Immature natural killer cell (primary cell): ENCODE data around the gene S1PR2. TPM values are rescaled to one million over a fixed set of nuclear protein-coding genes. Genes with fewer than 3 reads are reported as not detected.
"Not testable (repeated sequence)": the region's sequence is repeated elsewhere in the genome, so short reads cannot be mapped to it uniquely, and the experiment has no call there.

Experiments
- DNase-seq, 3 donors: peaks; one replicate each; pipeline ENCODE4 v3.0.0; 2022; ENCODE audit warnings: mixed read lengths in 1 of 3
- H3K27ac Mint-ChIP-seq, 6 donors: one replicate each; pipeline ENCODE4 v1.8.0; 2020; ENCODE audit warnings: mixed read lengths in 6 of 6, mild to moderate bottlenecking in 5 of 6, inconsistent platforms in 4 of 6, moderate library complexity in 3 of 6
- H3K27me3 Mint-ChIP-seq, 3 donors: one replicate each; pipeline ENCODE4 v1.8.0; 2020 to 2021; ENCODE audit warnings: low read depth in 3 of 3, mild to moderate bottlenecking in 3 of 3, mixed read lengths in 3 of 3, moderate library complexity in 3 of 3, inconsistent platforms in 1 of 3
- H3K36me3 Mint-ChIP-seq, 3 donors: one replicate each; pipeline ENCODE4 v1.8.0; 2020; ENCODE audit warnings: mixed read lengths in 3 of 3, inconsistent platforms in 2 of 3, mild to moderate bottlenecking in 2 of 3
- H3K4me1 Mint-ChIP-seq, 2 donors: one replicate each; pipeline ENCODE4 v1.8.0; 2020; ENCODE audit warnings: inconsistent platforms in 2 of 2, mild to moderate bottlenecking in 2 of 2, mixed read lengths in 2 of 2, moderate library complexity in 1 of 2
- H3K4me3 Mint-ChIP-seq, 5 donors: one replicate each; pipeline ENCODE4 v1.8.0; 2020; ENCODE audit warnings: mild to moderate bottlenecking in 5 of 5, mixed read lengths in 5 of 5, inconsistent platforms in 3 of 5, moderate library complexity in 3 of 5
- H3K9me3 Mint-ChIP-seq, 6 donors: one replicate each; pipeline ENCODE4 v1.8.0; 2020; ENCODE audit warnings: mild to moderate bottlenecking in 6 of 6, mixed read lengths in 6 of 6, inconsistent platforms in 4 of 6, moderate library complexity in 3 of 6
- polyA plus RNA-seq, 3 donors: library from polyadenylated mRNA; unstranded; fragments of 300-500 nt; fragmentation: Illumina TruSeq; gene quantifications; one replicate each; pipeline ENCODE4 v1.2.3, GENCODE V29; 2021

The S1PR2 gene
- polyA plus RNA-seq, 3 donors from 2014 or later: 0.79 to 2.7 (median 1.4) TPM

- Mint-ChIP-seq H3K4me3 (no peak overlapping the region), H3K36me3 (peaks cover 0 to 3% (median 3%) of the 10 kb centered on the region in 3 donors), H3K4me1 (no peaks in the 10 kb centered on the region), H3K9me3 (no peaks in the 10 kb centered on the region), H3K27me3 (peaks cover 0 to 4% (median 3%) of the 10 kb centered on the region in 3 donors), H3K27ac (no peak overlapping the region)
- DNase-seq: no peak
These were observed 24.8 kb downstream of the S1PR2 start for GRCh38 chr19:10206226-10206885.

GRCh38 chr19:10205636-10206035 is 25.5 kb downstream of the S1PR2 start:
- H3K9me3 Mint-ChIP-seq: no peaks in the 10 kb centered on the region
- DNase-seq: no peak
- H3K27ac Mint-ChIP-seq: no peak overlapping the region
- peaks cover 0 to 4% (median 3%) of the 10 kb centered on the region in 3 donors for H3K27me3 Mint-ChIP-seq
- H3K4me3 Mint-ChIP-seq: no peak overlapping the region
- no peaks in the 10 kb centered on the region for H3K4me1 Mint-ChIP-seq
- H3K36me3 Mint-ChIP-seq: peaks cover 0 to 3% (median 0%) of the 10 kb centered on the region in 3 donors

- Mint-ChIP-seq H3K9me3 (no peaks in the 10 kb centered on the region), H3K27me3 (peaks cover 0 to 5% (median 4%) of the 10 kb centered on the region in 3 donors), H3K4me3 (no peak overlapping the region), H3K27ac (no peak overlapping the region), H3K36me3 (peaks cover 0 to 3% (median 0%) of the 10 kb centered on the region in 3 donors), H3K4me1 (peaks cover 6 to 9% of the 10 kb centered on the region in 2 donors)
- no peak for DNase-seq
These were observed 27.4 kb downstream of the S1PR2 start for GRCh38 chr19:10203686-10204085.

GRCh38 chr19:10201176-10201575 is 30.0 kb downstream of the S1PR2 start:
- Mint-ChIP-seq H3K36me3 (no peaks in the 10 kb centered on the region), H3K27me3 (peaks cover 0 to 5% (median 2%) of the 10 kb centered on the region in 3 donors), H3K9me3 (no peaks in the 10 kb centered on the region), H3K4me1 (peaks cover 13 to 19% of the 10 kb centered on the region in 2 donors), H3K27ac (no peak overlapping the region), H3K4me3 (peak overlapping the region in 1 of 5 donors; percentile 24)
- no peak for DNase-seq

- H3K27me3 Mint-ChIP-seq, H3K27ac Mint-ChIP-seq, H3K36me3 Mint-ChIP-seq, DNase-seq, H3K4me3 Mint-ChIP-seq, H3K9me3 Mint-ChIP-seq: not testable (repeated sequence)
- H3K4me1 Mint-ChIP-seq: peaks cover 18 to 22% of the 10 kb centered on the region in 2 donors
These were observed 31.0 kb downstream of the S1PR2 start for GRCh38 chr19:10200101-10200500.

- peaks cover 21 to 27% of the 10 kb centered on the region in 2 donors for H3K4me1 Mint-ChIP-seq
- peak; percentile 18 to 33 (median 33) for DNase-seq
These were observed 32.1 kb downstream of the S1PR2 start for GRCh38 chr19:10198889-10199644.

GRCh38 chr19:10195199-10195519 is 36.0 kb downstream of the S1PR2 start:
- H3K36me3 Mint-ChIP-seq: no peaks in the 10 kb centered on the region
- peak overlapping the region; percentile 84 to 97 (median 92) for H3K4me3 Mint-ChIP-seq
- peaks cover 33 to 43% of the 10 kb centered on the region in 2 donors for H3K4me1 Mint-ChIP-seq
- H3K27ac Mint-ChIP-seq: peak overlapping the region; percentile 55 to 90 (median 82)
- peaks cover 6 to 13% (median 7%) of the 10 kb centered on the region in 3 donors for H3K27me3 Mint-ChIP-seq
- H3K9me3 Mint-ChIP-seq: no peaks in the 10 kb centered on the region
- no peak for DNase-seq

More at GRCh38 chr19:10198889-10199644, 32.1 kb downstream of the S1PR2 start:
- peaks cover 5 to 10% (median 6%) of the 10 kb centered on the region in 3 donors for H3K27me3 Mint-ChIP-seq
- peak overlapping the region; percentile 67 to 84 (median 79) for H3K4me3 Mint-ChIP-seq
- not testable (repeated sequence) for H3K9me3 Mint-ChIP-seq, H3K36me3 Mint-ChIP-seq
- peak overlapping the region; percentile 85 to 95 (median 88) for H3K27ac Mint-ChIP-seq

- H3K4me3 Mint-ChIP-seq: peak within 1 kb of the TSS; percentile 89 to 97 (median 93)
- DNase-seq: peak; percentile 97
- H3K27me3 Mint-ChIP-seq: peaks cover 6 to 13% (median 7%) of the 10 kb centered on the region in 3 donors
- H3K4me1 Mint-ChIP-seq: peaks cover 38 to 48% of the 10 kb centered on the region in 2 donors
- H3K9me3 Mint-ChIP-seq: no peaks in the 10 kb centered on the region
- H3K27ac Mint-ChIP-seq: peak within 1 kb of the TSS; percentile 89 to 94 (median 92)
- H3K36me3 Mint-ChIP-seq: peaks cover 0 to 4% (median 0%) of the 10 kb centered on the region in 3 donors
These were observed 36.5 kb downstream of the S1PR2 start, which contains the start of gene DNMT1 for GRCh38 chr19:10194500-10195198. DNMT1 (minus strand) TSS chr19:10194953; CDS start chr19:10194899, 54 bp downstream.

GRCh38 chr19:10193790-10194499 is 37.2 kb downstream of the S1PR2 start:
- H3K4me1 Mint-ChIP-seq: peaks cover 38 to 46% of the 10 kb centered on the region in 2 donors
- peak overlapping the region; percentile 89 to 94 (median 92) for H3K27ac Mint-ChIP-seq
- no peaks in the 10 kb centered on the region for H3K9me3 Mint-ChIP-seq
- peaks cover 0 to 5% (median 0%) of the 10 kb centered on the region in 3 donors for H3K36me3 Mint-ChIP-seq
- DNase-seq: no peak
- peaks cover 6 to 13% (median 7%) of the 10 kb centered on the region in 3 donors for H3K27me3 Mint-ChIP-seq
- H3K4me3 Mint-ChIP-seq: peak overlapping the region; percentile 89 to 97 (median 93)

- peak overlapping the region in 3 of 6 donors; percentile 17 to 71 (median 24) for H3K27ac Mint-ChIP-seq
- H3K4me3 Mint-ChIP-seq: peak overlapping the region; percentile 32 to 92 (median 66)
- DNase-seq: no peak
- H3K9me3 Mint-ChIP-seq: no peaks in the 10 kb centered on the region
- H3K27me3 Mint-ChIP-seq: peaks cover 6 to 10% (median 7%) of the 10 kb centered on the region in 3 donors
- H3K4me1 Mint-ChIP-seq: peaks cover 39 to 47% of the 10 kb centered on the region in 2 donors
- peaks cover 0 to 8% (median 0%) of the 10 kb centered on the region in 3 donors for H3K36me3 Mint-ChIP-seq
These were observed 38.2 kb downstream of the S1PR2 start for GRCh38 chr19:10192922-10193321.

GRCh38 chr19:10191347-10191746 is 39.8 kb downstream of the S1PR2 start:
- Mint-ChIP-seq H3K27me3 (peaks cover 6 to 10% (median 7%) of the 10 kb centered on the region in 3 donors), H3K4me1 (peaks cover 40 to 52% of the 10 kb centered on the region in 2 donors), H3K4me3 (no peak overlapping the region), H3K36me3 (peaks cover 0 to 8% (median 0%) of the 10 kb centered on the region in 3 donors), H3K9me3 (no peaks in the 10 kb centered on the region), H3K27ac (no peak overlapping the region)
- DNase-seq: no peak

- peaks cover 0 to 8% (median 0%) of the 10 kb centered on the region in 3 donors for H3K36me3 Mint-ChIP-seq
- no peaks in the 10 kb centered on the region for H3K9me3 Mint-ChIP-seq
- H3K27ac Mint-ChIP-seq: peak overlapping the region in 5 of 6 donors; percentile 6 to 71 (median 45)
- peaks cover 6 to 13% (median 7%) of the 10 kb centered on the region in 3 donors for H3K27me3 Mint-ChIP-seq
- peaks cover 38 to 49% of the 10 kb centered on the region in 2 donors for H3K4me1 Mint-ChIP-seq
- no peak overlapping the region for H3K4me3 Mint-ChIP-seq
- no peak for DNase-seq
These were observed 41.1 kb downstream of the S1PR2 start for GRCh38 chr19:10190026-10190425.

- peaks cover 36 to 47% of the 10 kb centered on the region in 2 donors for H3K4me1 Mint-ChIP-seq
These were observed 41.5 kb downstream of the S1PR2 start for GRCh38 chr19:10189616-10190015.

More at GRCh38 chr19:10189616-10190015, 41.5 kb downstream of the S1PR2 start:
- peak in 1 of 3 donors; percentile 11 for DNase-seq
- no peak overlapping the region for H3K4me3 Mint-ChIP-seq
- peak overlapping the region in 5 of 6 donors; percentile 6 to 71 (median 45) for H3K27ac Mint-ChIP-seq
- no peaks in the 10 kb centered on the region for H3K9me3 Mint-ChIP-seq
- H3K36me3 Mint-ChIP-seq: peaks cover 0 to 8% (median 0%) of the 10 kb centered on the region in 3 donors
- peaks cover 2 to 9% (median 4%) of the 10 kb centered on the region in 3 donors for H3K27me3 Mint-ChIP-seq
